ENCODE data around the gene FPGS. TPM values are rescaled to one million over a fixed set of nuclear protein-coding genes. Genes with fewer than 3 reads are reported as not detected.

The FPGS gene
- total and polyA plus RNA-seq, 2 donors (not counting 1 experiment from before 2014, with no cell fraction given) = 103 to 136 TPM

GRCh38 chr9:127796225-127796813 lies 6.4 kb upstream of the FPGS start:
- Histone ChIP-seq H2AFZ (ENCODE audit: insufficient read depth, low read depth, low read length, poor library complexity, severe bottlenecking) (peak overlapping the region; percentile 39), H3K27ac (ENCODE audit: low read length in 2 of 2) (peak overlapping the region; percentile 32 to 33), H3K9me3 (ENCODE audit: control extremely low read depth in 1 of 3, control insufficient read depth in 2 of 3, insufficient read depth in 1 of 3, low read length in 2 of 3) (no peaks in the 10 kb centered on the region), H4K20me1 (ENCODE audit: control insufficient read depth, insufficient read depth, low read length, poor library complexity, severe bottlenecking) (peaks cover 6% of the 10 kb centered on the region), H3K79me2 (ENCODE audit: control insufficient read depth, insufficient read depth, low read length) (peaks cover 10% of the 10 kb centered on the region), H3K4me1 (ENCODE audit: control insufficient read depth in 2 of 2, insufficient read depth in 2 of 2, low read length in 2 of 2) (peaks cover 20 to 29% of the 10 kb centered on the region in 2 donors), H3K27me3 (replicated peaks in 1 of 4; ENCODE audit: control extremely low read depth in 1 of 4, control insufficient read depth in 3 of 4, insufficient read depth in 4 of 4, low read length in 3 of 4) (no peaks in the 10 kb centered on the region), H3K4me3 (ENCODE audit: control extremely low read depth in 1 of 5, extremely low read depth in 1 of 5, insufficient read depth in 1 of 5, low read depth in 2 of 5, low read length in 4 of 5) (no peak overlapping the region), H3K4me2 (replicated peaks; ENCODE audit: low read depth, low read length, poor library complexity, severe bottlenecking) (peak overlapping the region; percentile 57), H3K9ac (ENCODE audit: low read length) (no peak overlapping the region), H3K36me3 (replicated peaks in 1 of 2; ENCODE audit: control extremely low read depth in 1 of 2, control insufficient read depth in 1 of 2, extremely low read depth in 1 of 2, insufficient read depth in 2 of 2, low read length in 1 of 2) (peaks cover 0 to 6% of the 10 kb centered on the region in 2 experiments)
- intact Hi-C loops (cut with micrococcal nuclease) = no loop called here
- Mint-ChIP-seq H3K27ac (peak overlapping the region; percentile 89), H3K9me3 (ENCODE audit: insufficient read depth) (no peaks in the 10 kb centered on the region), H3K27me3 (no peaks in the 10 kb centered on the region), H3K4me3 (peak overlapping the region; percentile 67), H3K4me1 (peaks cover 29% of the 10 kb centered on the region)
- DNase-seq (no peak), ATAC-seq (ENCODE audit: low read depth) (peak; percentile 29)
- WGBS (ENCODE audit: insufficient coverage) = 55% methylated on average over 3 of the region's 8 CpGs
- POLR2A ChIA-PET = interaction anchor here (0.6 to 1.3 kb wide), 4 partner anchors 10 to 107 kb away, joined by 3 to 5 read pairs (median 4); partner anchors contain the start of gene CDK9
- TF ChIP-seq, protein P1, sequence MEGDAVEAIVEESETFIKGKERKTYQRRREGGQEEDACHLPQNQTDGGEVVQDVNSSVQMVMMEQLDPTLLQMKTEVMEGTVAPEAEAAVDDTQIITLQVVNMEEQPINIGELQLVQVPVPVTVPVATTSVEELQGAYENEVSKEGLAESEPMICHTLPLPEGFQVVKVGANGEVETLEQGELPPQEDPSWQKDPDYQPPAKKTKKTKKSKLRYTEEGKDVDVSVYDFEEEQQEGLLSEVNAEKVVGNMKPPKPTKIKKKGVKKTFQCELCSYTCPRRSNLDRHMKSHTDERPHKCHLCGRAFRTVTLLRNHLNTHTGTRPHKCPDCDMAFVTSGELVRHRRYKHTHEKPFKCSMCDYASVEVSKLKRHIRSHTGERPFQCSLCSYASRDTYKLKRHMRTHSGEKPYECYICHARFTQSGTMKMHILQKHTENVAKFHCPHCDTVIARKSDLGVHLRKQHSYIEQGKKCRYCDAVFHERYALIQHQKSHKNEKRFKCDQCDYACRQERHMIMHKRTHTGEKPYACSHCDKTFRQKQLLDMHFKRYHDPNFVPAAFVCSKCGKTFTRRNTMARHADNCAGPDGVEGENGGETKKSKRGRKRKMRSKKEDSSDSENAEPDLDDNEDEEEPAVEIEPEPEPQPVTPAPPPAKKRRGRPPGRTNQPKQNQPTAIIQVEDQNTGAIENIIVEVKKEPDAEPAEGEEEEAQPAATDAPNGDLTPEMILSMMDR (IDR thresholded peaks at IDR 0.05) = no peak
- TF ChIP-seq EZH2 (IDR thresholded peaks at IDR 0.05; ENCODE audit: borderline replicate concordance, insufficient read depth, low read depth, low read length, poor library complexity, severe bottlenecking) = no peak
- CTCF ChIA-PET = interaction anchor here (0.5 to 2.9 kb wide), 6 partner anchors 9 to 299 kb away, joined by 3 to 12 read pairs (median 5); partner anchors contain the start of gene CDK9

DNA sequence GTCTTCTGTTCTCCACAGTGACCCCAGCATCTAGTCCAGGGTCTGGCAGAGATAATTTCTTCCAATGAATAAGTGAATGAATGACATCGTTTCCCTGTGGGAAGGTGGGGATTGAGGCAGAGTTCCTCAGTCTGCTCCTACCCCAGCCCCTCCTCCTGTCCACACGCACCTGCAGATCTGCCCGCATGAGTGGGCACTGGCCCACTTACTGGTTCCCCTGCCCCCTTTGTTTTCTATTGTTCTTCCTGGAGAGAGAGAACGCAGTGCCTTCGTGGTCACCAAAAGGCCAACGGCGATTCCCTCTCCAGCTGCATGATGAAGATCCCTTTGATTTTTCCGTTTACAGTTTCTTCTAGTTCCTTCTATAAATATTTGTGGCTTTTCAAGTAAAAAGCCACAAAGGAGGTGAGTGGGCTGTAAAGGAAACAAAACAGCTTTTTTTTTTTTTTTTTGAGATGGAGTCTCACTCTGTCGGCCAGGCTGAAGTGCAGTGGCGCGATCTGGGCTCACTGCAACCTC lies 5.8 kb upstream of the FPGS start:
- no peak for TF ChIP-seq EZH2 (IDR thresholded peaks at IDR 0.05; ENCODE audit: borderline replicate concordance, insufficient read depth, low read depth, low read length, poor library complexity, severe bottlenecking)
- TF ChIP-seq, protein P1 (IDR thresholded peaks at IDR 0.05) = no peak
- peak overlapping the region; percentile 41 for H3K9ac ChIP-seq (ENCODE audit: low read length)
- H4K20me1 ChIP-seq (ENCODE audit: control insufficient read depth, insufficient read depth, low read length, poor library complexity, severe bottlenecking) = peaks cover 6% of the 10 kb centered on the region
- peaks cover 32% of the 10 kb centered on the region for H3K4me1 Mint-ChIP-seq
- ChIA-PET POLR2A (interaction anchor here (0.6 to 1.3 kb wide), 6 partner anchors 8 to 167 kb away, joined by 3 to 5 read pairs (median 4); partner anchors contain the start of gene CDK9), CTCF (interaction anchor here (0.5 to 2.9 kb wide), 7 partner anchors 9 to 300 kb away, joined by 3 to 12 read pairs (median 5); partner anchors contain the start of genes CDK9 and TOR2A)
- intact Hi-C loops (cut with micrococcal nuclease) = no loop called here
- H3K27me3 Mint-ChIP-seq = no peaks in the 10 kb centered on the region
- H3K9me3 Mint-ChIP-seq (ENCODE audit: insufficient read depth) = no peaks in the 10 kb centered on the region
- ATAC-seq (ENCODE audit: low read depth) (peak; percentile 70), DNase-seq (no peak)
- peaks cover 0 to 2% of the 10 kb centered on the region in 2 experiments for H3K36me3 ChIP-seq (replicated peaks in 1 of 2; ENCODE audit: control extremely low read depth in 1 of 2, control insufficient read depth in 1 of 2, extremely low read depth in 1 of 2, insufficient read depth in 2 of 2, low read length in 1 of 2)
- H3K9me3 ChIP-seq (ENCODE audit: control extremely low read depth in 1 of 3, control insufficient read depth in 2 of 3, insufficient read depth in 1 of 3, low read length in 2 of 3) = no peaks in the 10 kb centered on the region
- H3K4me3 Mint-ChIP-seq = peak overlapping the region; percentile 67
- peak overlapping the region; percentile 32 to 33 for H3K27ac ChIP-seq (ENCODE audit: low read length in 2 of 2)
- peak overlapping the region in 4 of 5 experiments; percentile 11 to 42 (median 32) for H3K4me3 ChIP-seq (ENCODE audit: control extremely low read depth in 1 of 5, extremely low read depth in 1 of 5, insufficient read depth in 1 of 5, low read depth in 2 of 5, low read length in 4 of 5)
- H3K4me1 ChIP-seq (ENCODE audit: control insufficient read depth in 2 of 2, insufficient read depth in 2 of 2, low read length in 2 of 2) = peaks cover 23 to 32% of the 10 kb centered on the region in 2 donors
- peak overlapping the region; percentile 89 for H3K27ac Mint-ChIP-seq
- no peaks in the 10 kb centered on the region for H3K27me3 ChIP-seq (replicated peaks in 1 of 4; ENCODE audit: control extremely low read depth in 1 of 4, control insufficient read depth in 3 of 4, insufficient read depth in 4 of 4, low read length in 3 of 4)
- H3K79me2 ChIP-seq (ENCODE audit: control insufficient read depth, insufficient read depth, low read length) = peaks cover 9% of the 10 kb centered on the region
- no CpG with 5 or more reads among the region's 11 CpGs for WGBS (ENCODE audit: insufficient coverage)
- peak overlapping the region; percentile 39 for H2AFZ ChIP-seq (ENCODE audit: insufficient read depth, low read depth, low read length, poor library complexity, severe bottlenecking)
- H3K4me2 ChIP-seq (replicated peaks; ENCODE audit: low read depth, low read length, poor library complexity, severe bottlenecking) = peak overlapping the region; percentile 57

All from B cell (primary cell).